Measurements from ENCODE around the gene NDUFC2.

The NDUFC2 gene

DNA sequence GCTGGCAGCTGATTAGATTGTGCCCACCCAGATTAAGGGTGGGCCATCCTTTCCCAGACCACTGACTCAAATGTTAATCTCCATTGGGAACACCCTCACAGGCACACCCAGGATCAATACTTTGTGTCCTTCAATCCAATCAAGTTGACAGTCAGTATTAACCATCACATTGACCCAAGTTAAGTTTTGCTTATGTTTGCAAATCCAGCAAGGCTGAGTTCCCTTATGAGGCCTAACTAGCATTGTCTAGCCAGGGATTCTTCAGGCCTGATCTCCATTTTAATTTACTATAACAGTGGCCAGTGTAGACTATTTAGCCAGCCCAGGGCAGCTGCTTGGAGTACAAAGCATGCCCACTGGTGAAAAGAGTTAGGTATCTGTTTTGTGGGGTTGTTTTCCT is 54.3 kb downstream of the NDUFC2 start:
- no peak for DNase-seq

DNA sequence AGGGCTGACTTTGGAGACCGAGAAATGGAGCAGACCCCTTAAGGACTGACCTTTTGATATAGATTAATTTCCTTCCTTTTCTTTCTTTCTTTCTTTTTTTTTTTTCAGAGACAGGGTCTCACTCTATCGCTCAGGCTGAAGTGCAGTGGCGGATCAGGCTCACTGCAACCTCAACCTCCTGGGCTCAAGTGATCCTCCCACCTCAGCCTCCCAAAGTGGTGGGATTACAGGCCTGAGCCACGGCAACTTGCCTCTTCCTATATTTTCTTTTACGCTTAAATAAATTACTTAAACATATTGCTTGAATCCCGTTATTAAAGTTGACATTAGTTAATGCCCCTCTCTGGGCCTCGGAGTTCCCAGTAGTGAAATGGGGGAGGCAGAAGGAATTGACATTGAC is 56.2 kb downstream of the NDUFC2 start:
- no peak for DNase-seq

DNA sequence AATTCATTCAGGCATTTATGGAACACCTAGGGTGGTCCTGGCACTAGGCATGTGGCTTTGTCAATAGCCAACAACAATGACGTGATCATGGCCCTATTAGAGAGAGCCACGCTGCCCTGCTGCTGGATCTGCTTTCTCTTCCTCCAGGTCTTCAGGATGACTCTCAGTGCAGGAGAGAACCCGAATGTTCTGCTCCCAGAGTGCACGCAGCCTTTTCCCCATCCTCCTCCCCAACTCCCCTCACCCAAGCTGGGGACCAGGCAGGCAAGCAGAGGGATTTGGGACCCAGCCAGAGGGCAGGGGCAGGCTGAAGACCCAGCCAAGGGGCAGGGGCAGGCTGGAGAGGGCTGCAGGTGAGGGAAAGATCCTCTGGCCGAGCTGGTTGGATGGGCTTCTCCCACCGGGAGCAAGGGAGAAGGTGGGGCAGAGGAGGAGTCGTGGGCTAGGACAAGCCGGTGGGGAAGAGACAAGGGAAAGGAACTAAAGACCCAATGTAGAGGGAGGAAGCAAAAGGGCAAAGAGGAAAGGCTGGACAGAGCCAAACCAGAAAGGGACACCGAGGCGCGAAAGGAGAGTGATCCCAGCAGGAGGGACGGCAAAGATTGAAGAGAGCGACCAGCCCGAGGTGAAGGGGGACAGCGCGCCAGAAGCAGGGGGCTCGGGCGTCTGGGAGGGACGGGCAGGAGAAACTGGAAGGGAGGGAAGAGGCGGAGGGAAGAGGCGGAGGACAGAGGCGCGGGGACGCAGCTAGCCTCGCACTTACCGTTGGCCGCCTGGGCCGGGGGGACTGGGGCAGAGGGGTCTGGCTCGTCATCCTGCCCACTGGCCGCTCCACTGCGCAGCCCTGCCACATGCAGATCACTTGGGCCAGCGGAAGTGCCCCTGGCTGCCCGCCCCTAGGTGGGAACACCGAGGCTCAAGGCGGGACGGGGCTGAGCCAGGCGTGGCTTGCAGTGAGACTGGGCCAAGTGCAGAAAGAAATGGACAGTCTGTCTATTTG is 57.0 kb downstream of the NDUFC2 start, which contains the start of gene KCTD14:
Gene KCTD14, minus strand, starts transcription at position 880 of the 1,000 bp plus-strand sequence. Its CDS starts 27 bp downstream, at position 853.
- no peak for DNase-seq

DNA sequence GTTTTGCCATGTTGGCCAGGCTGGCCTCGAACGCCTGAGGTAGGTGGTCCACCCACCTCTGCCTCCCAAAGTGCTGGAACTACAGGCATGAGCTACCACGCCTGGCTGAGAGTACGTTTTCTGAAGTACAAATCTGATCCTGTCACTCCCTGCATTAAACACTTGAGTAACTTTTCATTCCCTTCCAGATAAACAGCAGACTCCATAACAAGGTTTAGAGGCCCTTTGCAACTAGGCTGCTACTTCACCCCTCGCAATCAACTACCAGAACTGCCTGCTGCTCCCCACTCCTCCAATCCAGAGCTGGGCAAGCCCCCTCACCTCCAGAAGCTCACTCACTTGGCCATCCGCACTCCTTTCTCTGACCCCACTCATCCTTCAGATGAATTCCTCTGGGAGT is 58.1 kb downstream of the NDUFC2 start:
- DNase-seq: no peak

DNA sequence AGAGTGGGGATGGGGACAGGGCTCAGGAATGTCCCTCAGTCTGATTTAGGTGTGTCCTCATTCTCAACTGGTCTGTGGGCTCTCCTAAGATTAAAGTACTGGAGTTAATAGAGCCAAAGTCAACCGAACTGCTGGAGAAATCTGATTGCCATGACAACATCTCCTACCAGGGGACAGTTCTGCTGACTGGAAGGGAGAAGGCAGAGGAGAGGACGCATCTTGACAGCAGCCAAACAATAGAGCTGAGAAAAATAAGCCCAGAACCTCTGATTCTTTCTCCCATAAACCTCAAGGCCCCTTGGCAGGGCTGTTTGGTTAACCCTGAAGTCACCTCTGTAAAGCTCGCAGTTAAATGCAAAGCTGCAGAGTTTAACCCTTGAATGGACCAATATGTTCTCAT is 59.4 kb downstream of the NDUFC2 start:
- DNase-seq: no peak

DNA sequence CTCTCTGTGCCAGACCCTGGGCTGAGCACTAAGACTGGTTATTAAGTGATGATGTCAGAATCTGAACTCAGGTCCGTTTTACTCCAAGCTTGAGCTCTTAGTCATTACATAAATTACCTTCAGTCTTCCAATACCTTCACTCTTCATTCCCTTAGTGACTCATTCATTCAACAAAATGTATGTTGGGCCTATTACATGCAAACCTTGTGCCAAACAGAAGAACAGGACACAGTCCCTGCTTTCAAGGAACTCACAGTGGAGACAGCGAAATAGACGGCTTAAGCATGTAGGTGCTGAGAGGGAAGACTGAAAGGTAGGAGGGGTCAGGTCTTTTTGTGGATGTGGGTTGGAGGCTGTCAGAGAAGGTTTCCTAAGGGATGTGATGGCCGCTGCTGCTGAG is 59.9 kb downstream of the NDUFC2 start:
- DNase-seq: no peak
